Diencephalon (tissue), 1 donor: ENCODE data around the gene HMGN3. TPM values are rescaled to one million over a fixed set of nuclear protein-coding genes. Genes with fewer than 3 reads are reported as not detected.

Source experiments
- total RNA-seq: library from RNA; depleted of rRNA; stranded (reverse); fragments of >200 nt; gene quantifications from one replicate; pipeline ENCODE4 v1.2.3, GENCODE V29; 2014

The HMGN3 gene
- total RNA-seq, result 52.4 TPM

GRCh38 chr6:79234150-79235022 lies at the start of gene HMGN3:
Gene HMGN3, minus strand, starts transcription at chr6:79234682.

Other genes with a start within 250 kb of the HMGN3 start
- gene PHIP, start 156.4 kb downstream of the HMGN3 start, total RNA-seq, result 51.0 TPM